GM18873 (cell line): ENCODE data around the gene ANKRD63.

Source experiments
- ATAC-seq: cut with Tn5 transposase; IDR thresholded peaks from one replicate; pipeline ENCODE4 v1.9.1; 2021; ENCODE audit warnings: mild to moderate bottlenecking, moderate library complexity, moderate number of reproducible peaks; ENCODE audit not compliant: unreplicated experiment, low FRiP score

The ANKRD63 gene

DNA sequence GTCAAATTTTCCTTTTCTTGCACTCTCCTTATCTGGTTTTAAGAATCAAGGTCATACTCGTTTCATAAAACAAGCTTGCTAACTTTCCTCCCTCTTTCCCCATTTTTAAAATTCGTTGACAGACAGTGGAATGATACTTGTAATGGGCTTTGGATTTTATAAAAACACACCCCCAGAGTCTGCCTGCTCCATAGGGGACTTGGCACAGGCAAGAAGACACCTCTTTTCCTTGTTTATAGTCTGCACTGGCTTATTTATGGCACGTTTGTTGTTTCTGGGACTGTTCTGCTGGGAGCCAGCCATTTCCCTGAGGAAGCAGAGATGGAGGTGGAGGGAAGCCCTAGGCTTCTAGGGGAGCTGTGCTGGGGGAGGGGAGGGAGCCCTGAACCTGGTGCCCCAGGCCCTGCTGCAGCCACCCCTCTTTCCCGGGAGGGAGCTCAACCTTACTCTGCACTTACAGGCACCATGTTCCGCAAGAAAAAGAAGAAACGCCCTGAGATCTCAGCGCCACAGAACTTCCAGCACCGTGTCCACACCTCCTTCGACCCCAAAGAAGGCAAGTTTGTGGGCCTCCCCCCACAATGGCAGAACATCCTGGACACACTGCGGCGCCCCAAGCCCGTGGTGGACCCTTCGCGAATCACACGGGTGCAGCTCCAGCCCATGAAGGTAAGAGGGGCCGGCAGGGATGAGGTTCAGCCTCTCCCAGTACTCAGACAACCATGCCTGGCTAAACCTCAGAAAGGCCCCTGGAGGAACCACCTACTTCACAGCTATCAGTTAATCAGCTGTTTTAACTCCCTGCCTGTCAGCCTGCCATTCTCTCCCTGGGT, 18.3 kb downstream of the ANKRD63 start:
- ATAC-seq: no peak

DNA sequence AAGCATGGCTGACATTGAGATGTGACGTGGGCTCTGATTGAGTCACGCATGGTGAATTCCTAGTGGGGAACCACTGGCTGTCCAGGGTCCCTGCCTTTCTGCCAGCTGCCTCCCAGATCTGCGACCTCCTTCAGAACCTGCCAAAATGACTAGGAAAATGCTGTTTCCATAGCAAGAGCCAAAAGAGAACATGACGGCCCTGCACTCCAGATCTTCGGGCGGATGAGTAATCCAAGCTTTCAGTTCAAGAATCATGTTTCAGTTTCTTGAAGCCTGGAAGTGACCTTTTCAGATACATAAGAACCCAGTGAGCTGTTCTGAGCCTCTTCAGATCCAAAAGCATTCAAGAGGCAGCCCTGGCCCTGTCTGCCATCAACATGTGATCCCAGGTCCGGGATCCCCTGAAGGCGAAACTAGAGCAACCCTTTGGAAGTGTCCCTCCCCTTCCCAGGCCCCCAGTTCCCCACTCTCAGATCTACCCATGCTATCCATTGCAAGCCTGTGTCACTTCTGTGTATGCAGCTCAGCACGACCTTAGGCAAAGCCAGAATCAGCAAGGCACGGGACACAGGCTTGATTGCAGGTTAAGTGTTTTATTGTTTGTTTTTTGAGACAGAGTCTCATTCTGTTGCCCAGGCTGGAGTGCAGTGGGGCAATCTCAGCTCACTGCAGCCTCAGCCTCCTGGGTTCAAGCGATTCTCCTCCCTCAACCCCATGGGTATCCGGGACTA, 19.7 kb downstream of the ANKRD63 start:
- no peak for ATAC-seq

DNA sequence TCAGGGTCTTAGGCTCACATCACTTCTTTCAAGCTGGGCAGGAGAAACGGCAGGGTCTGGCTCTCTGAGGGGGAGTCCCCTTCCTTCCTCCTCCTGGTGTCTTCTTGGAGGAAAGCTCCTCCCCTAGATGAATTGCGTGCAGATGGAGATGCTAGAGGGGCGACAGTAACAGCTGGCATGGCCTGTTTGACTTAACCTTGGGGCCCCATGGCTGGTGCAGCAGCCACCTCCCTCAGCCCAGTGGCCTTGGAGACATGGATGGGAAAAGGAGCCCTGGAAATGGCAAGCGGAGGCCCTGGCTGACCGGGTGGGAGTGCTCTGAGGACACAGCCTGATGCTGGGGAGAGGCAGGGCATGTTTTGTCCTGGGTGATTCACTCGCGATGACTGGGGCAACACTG, 23.8 kb downstream of the ANKRD63 start:
- ATAC-seq: no peak

DNA sequence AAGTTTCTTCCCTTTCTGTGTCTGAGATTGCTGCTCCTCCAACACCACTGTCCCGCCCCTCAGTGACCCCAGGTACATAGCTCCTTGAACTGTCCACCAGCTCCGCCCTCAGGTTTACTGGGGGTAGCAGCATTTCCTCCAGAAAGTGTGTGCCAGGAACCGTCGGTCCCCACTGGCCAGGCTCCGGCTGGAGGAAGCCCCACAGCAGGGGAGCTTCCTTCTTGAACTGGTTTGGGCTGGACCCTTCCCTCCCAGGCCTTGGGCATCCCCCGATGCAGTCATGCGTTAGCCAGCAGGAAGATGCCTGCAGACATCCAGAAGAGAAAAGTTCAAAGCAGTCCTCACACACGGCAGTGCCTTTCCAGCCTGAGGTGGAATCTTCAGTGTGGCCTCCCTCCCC, 24.3 kb downstream of the ANKRD63 start:
- ATAC-seq: no peak

DNA sequence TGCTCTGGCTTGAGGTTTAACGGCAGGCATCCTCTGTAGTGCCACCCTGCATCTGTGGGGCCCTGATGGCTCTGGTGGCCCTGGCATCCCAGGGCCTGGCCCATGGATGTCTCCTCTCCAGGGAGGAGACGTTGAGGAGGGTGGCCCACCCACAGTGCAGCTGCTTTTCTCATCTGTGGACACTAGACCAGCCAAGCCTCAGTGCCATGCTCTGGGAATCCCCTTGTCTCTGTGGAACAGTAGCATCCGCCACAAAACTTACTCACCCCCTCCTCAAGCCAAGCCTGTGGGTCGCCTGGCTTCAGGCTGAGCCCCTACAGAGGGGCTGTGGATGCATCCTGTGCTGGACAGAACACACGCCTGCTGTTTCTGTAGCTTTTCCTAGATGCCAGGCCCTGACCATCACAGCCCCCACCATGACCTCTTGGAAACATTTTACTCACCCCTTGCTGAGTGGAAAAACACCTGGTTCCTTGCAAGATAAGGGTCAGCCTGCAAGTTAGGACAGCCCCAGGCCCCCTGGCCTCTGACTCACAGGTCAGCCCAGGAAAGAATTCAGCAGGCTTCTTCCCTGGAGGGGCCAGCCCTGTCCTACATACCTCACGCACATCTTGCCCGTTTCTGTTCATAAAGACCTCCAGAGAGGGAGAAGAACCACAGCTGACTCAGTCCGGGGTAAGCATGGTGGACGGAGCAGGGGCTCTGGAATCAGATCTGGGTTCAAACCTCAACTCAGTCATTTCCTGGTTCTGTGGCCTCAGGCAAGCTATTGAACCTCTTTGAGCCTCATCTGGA, 25.0 kb downstream of the ANKRD63 start:
- ATAC-seq: no peak

DNA sequence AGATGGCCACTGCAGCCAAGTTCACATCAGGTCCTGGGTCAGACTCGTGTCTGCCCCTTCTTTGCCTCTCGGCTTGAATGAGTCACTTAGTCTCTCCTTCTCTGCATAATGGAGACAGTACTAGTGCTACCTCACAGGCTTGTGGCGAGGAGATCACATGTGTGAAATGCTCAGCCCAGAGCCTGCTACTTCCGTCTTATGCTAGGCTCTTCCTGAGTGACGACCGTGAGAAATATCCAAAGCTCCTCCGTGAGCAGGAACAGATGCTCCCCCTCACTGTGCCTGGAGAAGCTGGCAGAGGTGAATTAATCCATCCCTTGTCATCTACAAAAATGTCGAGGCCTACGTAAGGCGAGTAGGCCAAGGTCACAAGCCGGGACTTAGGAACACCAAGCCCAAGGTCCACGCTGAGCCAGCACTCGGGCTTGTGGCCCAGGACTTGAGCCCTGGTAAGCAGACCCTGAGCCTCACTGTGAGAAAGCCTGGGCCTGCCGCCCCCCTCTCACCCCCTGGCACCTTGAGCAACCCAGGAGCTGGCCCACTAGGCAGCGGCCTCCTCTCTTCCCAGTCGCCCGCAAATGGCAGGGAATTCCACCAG, 26.1 kb downstream of the ANKRD63 start:
- ATAC-seq: no peak

DNA sequence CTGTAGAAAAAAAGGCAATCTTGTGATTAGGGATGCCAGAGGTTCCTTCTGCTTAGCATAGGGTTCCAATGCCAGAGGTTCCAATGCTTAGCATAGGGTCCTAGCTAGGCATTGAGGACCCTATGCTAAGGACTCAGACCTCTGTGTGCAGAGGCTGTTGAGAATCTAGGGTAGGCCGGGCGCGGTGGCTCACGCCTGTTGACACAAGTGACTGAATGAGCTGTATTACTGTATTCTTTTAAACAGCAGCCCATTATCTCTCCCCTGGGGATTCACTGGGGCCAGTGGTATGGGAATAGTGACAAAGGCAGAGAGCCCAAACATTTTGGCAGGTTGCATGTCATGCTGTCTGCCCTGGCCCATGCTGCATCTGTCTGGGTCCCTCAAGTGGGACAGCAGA, 27.8 kb downstream of the ANKRD63 start:
- no peak for ATAC-seq

DNA sequence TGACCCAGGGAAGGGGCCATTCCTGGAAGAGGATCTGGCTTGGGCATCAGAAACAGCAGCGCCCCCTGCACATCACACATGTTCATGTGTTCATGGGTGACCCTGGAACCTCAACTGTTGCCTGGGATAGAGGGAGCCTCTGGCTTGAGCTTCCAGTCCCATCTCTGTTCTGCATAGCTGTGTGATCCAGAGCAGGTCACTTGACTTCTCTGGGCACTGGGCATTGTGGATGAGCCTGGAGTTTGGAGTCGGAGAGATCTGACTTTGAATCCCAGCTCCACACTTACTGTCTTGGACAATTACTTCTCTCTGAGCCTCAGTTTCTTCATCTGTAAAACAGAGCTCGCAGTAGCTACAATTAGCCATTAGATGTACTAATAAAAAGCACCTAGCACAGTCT, 28.4 kb downstream of the ANKRD63 start:
- no peak for ATAC-seq

DNA sequence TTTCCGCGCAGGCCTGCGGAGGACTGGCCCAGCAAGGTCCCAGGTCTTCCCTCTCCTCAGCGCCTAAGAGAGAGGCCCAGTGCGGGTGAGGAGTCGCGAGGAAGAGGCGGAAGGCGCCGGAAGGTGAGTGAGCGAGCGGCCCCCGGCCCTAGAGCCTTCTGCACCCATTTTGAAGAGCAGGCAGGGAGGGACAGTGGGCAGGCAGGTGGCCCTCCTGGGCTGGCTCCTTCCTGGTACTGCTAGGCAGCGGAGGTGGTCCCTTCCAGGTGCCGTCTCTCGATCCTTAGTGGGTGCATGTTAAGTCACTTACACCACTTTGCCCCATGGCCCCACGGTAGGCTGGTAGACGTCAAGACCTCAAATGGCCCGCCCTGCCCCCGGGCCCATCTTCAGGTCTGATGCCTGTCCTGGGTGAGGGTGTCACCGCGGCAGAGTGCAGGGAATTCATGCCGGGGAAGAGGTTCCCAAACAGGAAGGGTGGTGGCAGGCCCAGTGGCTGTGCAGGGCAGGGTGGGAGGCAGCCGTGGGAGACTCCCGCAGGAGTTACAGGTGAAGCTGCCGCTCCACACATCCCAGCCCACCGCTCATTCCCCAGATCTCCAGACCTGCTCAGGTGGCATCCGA, 29.6 kb downstream of the ANKRD63 start:
- no peak for ATAC-seq

DNA sequence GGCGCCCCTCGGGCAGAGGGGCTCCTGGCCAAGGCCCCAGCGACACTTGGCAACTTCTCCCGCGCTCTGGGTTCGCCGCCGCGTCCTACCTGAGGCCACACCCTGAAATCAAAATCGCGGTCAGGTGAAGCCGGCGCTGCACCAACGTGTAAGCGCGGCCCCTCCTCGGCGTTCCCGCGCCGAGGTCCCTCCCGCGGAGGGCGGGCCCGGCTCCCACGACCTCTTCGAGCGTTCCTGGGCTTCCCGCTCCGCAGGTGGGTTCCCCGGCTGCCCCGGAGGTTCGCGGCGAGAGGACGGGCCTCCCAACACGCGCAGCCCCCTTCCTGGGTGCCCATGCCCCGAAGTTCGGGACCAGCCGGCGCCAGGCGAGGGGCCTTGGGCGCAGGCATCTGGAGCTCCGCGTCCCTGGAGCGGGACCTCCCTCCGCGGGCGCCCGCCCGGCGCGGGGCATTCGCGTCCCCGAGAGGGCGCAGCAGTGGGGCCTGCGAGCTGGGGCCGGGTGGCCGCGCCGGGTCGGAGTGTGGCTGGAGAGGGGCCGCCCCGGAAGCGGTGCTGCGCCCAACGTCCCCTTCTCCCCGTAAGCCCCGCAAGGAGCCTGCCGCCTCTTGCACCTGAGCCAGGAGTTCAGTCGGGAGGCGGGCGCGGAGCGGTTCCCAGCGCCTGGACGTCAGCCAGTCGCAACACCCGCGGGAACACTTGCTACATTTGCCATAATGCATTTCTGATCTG, 30.3 kb downstream of the ANKRD63 start:
- ATAC-seq: no peak

DNA sequence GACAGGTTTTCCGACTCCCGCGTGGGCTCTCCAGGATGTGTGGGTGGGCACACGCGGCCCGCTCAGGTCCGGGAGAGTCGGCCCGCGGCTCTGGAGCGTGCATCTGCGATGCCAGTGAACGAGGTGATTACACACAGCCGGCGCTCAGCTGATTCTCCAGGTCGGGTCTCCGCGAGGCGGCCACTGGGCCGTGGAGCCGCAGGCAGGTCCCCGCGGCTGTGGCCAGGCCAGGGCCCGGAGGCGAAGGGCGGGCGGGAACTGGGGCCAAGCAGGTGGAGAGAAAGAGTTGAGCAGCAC, 30.8 kb downstream of the ANKRD63 start:
- no peak for ATAC-seq

DNA sequence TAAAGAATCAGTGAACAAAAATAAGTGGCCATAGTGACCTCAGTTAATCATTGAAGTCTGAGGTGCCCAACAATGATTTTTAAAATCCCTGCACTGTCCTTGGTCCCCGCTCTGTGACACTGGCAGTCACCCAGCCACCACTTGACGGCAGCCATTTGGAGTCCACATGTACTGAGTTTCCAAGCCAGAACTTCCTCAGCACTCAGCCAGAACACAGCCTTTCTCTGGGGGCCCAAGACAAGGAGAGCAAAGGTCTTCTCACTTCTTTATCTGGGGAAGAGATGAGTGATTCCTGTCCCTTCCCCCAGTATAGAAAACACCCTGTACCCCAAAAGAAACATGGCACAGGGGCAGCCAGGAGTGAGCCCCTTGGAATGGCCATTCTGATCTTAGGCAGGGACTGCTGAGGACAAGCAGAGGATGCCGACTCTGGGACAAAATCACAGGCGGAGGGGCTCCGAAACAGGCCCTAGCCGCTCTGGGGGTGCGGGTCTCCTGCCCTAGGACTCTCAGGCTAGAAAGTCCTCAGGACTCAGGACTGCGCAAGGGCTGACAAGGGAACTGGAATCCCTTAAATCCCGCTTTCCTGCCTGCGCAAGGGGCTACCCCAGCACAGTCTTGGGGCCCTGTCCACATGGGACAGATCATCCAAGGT, 31.3 kb downstream of the ANKRD63 start:
- no peak for ATAC-seq

DNA sequence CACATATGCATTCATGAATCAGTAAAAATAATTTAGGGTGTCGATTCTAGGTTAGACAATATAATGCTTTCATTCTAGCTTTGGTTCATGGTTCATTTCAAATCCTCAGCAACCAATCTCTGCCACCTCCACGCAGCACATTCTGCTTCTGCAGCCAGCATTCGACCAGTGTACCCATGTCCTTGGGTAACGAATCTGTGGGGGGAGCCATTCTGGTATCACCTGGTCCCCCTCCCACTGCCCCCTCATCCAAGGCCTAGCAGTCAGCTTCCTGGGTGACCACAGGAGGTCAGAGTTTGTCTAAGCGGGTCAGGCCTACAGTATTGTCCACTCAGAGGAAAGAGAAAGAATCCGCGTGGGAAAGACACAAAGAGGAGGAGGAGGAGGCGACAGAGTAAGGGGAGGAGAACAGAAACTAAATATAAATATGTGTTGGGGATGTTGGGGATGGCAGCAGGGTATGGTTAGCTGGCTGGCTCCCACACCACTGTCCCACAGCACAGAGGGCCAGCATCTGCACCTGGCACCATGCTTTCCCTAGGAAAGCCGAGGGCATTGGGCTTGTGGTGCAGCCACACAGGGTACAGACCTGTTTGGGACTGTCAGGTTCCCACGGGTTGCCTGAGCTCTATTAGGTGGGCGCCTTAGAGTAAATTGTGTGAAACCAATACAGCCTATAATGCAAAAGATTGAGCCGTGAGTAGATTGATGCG, 31.9 kb downstream of the ANKRD63 start:
- no peak for ATAC-seq

DNA sequence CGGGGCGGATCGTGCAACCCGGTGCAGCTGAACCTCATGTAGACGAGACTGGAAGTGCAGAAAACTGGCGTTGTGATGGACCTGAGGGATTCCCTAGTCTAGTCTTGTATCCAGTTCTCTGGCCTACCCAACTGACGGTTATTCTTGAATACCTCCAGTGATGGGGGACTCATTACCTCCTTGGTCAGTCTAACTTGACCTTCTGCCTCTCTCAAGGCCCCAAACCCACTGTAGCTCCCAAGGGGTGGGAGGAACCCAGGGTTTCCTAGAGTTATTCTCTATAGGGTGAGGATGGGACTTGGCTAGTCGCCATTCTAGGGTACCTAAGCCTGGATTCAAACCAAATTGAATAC, 32.6 kb downstream of the ANKRD63 start:
- no peak for ATAC-seq

DNA sequence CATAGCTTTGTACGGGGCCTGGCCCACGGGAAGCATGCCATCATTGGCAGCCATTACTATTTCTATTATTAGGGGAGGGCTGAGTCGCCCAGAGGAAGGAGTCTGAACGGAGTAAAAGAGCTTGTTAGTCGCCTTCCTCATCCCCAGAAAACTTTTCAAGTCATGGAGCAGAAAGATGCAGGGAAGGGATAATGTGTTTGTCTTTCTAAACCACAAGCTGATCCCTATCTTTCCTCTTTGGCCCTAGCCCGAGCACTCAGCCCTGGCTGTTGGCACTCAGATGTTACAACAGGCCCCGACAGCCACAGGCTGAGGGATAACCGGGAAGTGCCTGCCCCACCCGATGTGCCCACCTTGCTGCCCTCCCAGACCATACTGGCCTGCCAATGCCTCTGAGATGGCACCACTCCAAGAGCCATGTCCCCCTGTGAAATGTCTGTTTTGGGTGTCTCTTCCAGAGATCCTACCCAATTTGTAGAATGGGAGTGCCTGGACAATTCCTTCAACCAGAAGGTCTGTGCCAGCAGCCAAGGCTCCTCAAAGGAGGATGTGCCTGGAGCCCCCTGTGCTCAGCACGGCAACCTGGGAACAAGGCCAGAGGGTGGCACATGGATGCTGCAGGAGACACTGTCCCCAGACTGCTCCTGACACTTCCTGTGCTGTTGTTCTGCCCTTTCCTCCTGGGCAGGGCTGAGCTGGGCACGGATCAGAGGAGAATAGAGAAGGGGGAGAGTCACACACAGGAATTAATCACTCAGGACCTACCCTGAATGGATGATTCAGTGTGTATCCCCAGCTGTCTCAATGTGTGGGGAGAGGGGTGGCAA, 33.2 kb downstream of the ANKRD63 start:
- ATAC-seq: no peak

DNA sequence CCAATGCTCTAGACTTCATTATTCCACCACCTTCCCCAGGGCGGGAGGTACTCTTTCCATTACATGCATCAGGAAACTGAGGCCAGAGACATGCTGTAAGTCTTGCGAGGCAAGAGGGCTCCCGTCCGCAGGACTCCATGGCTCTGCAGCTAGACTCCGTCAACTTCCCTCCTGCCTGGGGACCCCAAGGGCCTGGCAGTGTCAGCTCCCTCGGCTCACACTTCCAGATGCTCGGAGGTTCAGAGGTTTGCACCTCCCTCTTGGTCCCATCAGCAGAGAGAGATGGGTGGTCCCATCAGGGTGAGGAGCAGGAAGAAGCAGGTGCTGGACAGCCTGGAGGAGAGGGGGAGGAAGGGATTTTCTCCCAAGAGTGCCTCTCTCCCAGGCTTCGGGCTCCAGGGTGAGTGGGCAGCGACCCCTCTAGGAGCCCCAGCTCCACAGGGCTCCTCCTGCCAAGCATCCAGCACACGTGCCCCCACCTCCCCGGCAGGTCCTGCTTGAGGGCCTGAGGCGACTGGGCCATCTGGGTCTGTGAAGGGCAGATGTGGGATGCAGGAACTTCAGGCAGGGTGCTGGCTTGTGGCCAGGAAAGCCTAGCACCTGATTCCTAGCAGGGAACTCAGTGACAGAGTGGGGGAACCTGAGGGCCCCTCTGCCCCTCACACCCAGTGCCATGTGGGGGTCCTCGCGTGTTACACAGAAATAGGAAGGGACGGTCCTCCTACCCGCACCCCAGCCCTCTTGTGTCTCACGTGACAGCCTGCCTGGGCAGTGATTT, 34.7 kb downstream of the ANKRD63 start:
- no peak for ATAC-seq

DNA sequence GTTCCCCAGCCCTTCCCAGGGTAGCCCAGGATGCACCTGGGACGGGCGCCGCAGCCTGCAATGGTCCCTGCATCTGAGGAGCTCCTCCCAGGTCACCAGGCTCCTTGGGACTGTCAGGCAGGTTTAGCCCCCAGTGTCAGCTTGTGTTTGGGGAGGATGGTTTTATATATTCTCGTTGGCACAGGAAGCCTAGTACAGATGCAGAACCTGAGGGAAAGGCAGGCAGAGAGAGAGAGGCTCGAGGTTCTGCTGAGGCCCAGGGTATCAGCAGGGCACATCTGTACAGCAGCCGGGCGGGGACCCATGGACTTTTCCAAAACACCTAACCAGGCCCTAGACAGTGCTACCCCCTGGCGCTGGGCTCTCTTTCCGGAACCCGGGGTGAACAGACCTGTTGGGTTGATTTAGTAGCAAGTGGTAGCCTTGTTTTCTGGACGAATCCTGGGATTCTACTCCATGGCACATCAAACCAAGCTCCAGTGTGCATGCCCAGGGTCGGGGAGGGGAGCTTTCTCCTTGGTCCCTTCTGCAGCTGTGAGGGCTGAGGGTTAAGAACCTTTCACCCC, 35.4 kb downstream of the ANKRD63 start:
- no peak for ATAC-seq
